GM18498 (cell line): ENCODE measurements around the gene PRLR.
A peak's percentile ranks its signal among the peaks of the same experiment; 100 is the strongest.
"Not testable (repeated sequence)": the region's sequence is repeated elsewhere in the genome, so short reads cannot be mapped to it uniquely, and the experiment has no call there.

Experiments used
- ATAC-seq: cut with Tn5 transposase; IDR thresholded peaks from one replicate; pipeline ENCODE4 v1.9.1; 2021; ENCODE audit warnings: mild to moderate bottlenecking, moderate library complexity; ENCODE audit not compliant: unreplicated experiment

Gene PRLR

DNA sequence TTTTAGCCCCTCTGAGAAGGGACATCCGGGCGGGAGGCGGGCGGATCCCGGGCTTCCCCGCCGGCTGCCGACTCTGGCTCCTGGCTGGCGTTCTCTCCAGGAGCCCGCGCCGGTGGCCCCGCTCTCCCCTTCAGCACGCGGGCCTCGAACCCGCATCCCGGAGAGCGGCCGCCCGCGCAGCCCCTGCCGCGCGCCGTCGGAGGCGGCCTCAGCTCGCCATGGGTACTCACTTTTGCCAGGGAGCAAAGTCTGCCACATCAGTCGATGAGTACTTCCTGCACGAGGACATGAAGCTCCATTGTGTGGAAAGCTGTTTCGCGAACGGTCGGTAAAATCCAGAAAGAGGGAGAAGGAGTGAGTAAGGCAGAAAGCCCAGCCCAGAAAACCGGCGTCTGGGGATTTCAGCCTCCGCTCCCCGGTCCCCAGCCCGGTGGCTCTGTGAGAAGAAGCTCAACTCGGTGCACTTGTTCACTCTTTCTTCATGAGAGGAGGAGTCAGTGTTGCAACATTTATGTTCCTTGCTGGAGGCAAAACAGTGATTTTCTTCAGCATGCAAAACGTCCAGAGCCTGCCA is at the start of gene PRLR:
Gene PRLR, minus strand, starts transcription at position 450 of the 574 bp plus-strand sequence. CDS start 140,867 bp downstream, outside the sequence.
- peak; percentile 27 for ATAC-seq

- ATAC-seq = no peak
Measured at GRCh38 chr5:35274839-35275509, 44.7 kb upstream of the PRLR start.

DNA sequence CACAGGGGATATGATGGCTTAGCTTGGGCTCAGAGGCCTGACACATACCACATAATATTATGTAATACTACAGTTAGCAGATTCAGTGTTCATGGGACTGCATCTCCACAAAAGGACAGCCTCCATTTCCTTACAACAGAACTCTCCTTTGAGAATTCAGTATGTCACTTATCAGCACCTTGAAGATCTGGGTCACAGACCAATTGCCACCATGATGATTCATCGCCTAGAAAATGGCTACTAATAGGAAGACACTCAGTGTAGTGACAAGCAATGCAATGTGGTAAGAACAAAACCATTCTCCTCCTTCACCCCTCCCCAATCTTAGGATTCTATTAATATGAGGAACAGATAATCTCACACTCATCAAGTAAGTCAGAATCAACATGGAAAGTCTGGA is 38.7 kb upstream of the PRLR start:
- no peak for ATAC-seq

GRCh38 chr5:35266276-35266675 is 36.0 kb upstream of the PRLR start:
- no peak for ATAC-seq

DNA sequence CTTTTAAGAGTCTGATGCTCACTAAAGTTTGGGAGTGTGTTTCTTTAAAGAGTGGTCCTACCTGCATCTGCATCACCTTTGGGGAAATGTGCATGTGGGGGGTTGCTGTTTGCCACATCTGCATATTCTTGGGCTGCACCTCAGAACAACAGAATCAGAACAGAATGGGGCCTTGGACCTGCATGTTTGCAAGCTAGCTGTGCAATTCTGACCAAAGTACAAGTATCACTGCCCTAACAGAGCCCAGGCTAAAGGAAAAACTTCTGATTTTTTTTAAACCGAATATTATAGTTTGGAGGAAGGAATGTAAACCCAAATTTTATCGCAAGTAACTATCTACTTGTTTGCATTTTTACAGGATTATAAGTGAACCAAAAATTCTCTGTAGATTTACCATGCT is 34.2 kb upstream of the PRLR start:
- no peak for ATAC-seq

GRCh38 chr5:35263266-35263877 is 33.1 kb upstream of the PRLR start:
- ATAC-seq = no peak

GRCh38 chr5:35253582-35253981 is 23.3 kb upstream of the PRLR start:
- ATAC-seq = no peak

- ATAC-seq = no peak
Measured at GRCh38 chr5:35252963-35253362, 22.7 kb upstream of the PRLR start.

DNA sequence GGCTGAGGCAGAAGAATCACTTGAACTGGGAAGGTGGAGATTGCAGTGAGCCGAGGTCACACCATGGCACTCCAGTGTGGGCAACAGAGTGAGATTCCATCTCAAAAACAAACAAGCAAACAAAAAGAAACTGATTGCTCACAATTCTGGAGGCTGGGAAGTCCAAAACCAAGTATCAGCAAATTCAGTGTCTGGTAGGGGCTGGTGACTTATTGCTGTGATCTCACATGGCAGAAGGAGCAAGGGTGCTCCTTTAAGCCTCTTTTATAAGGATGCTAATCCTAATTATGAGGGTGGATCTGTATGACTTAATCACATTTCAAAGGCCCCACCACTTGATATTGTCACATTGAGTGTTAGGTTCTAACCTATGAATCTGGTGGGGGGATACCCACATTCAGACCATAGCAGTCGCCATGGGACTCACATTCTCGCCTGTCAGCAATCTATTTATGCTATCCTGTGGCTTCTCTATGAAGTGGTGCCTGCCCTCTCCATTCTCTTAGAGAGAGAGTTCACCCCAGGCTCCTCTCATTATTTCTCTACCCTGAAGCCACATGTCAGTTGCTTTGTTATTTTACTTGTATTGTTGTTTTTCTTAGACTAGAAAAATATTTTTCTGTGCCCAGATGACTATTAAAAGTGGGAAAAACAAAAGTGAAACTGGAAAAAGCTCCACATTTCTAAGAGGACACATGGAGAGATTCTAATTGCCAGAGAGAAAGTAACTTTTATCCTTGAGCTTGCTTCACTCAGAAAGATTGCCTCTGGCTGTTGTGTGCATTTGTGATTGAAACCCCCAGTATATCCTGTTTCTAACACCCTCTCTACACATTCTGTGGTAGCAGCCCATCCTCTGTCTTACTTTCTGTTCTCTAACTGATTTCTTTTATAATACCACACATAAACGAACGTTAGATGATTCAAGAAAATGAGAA is 18.8 kb upstream of the PRLR start:
- no peak for ATAC-seq

DNA sequence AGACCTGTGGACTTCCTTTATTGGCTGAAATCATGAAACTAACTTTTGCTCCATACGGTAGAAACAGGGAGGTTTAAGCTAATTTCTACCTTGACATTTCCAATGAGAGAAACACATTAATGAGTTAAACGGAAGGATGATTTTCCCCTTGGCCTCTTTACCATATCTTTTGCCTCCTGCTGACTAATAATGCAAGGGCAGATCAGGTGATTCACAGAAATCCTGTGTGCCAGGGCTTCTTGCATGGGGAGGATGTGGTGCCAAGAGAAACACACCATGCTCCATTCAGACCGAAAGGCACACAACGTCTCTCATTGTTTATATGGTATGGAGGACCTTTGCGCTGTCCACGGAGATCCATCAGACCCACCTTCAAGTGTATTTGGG is 17.4 kb upstream of the PRLR start:
- no peak for ATAC-seq

- no peak for ATAC-seq
Measured at GRCh38 chr5:35246900-35247647, 16.8 kb upstream of the PRLR start.

GRCh38 chr5:35246411-35246810 is 16.1 kb upstream of the PRLR start:
- no peak for ATAC-seq

GRCh38 chr5:35245371-35245770 is 15.1 kb upstream of the PRLR start:
- not testable (repeated sequence) for ATAC-seq

- ATAC-seq = no peak
Measured at GRCh38 chr5:35244171-35244570, 13.9 kb upstream of the PRLR start.

GRCh38 chr5:35242702-35243258 is 12.5 kb upstream of the PRLR start:
- ATAC-seq = no peak

DNA sequence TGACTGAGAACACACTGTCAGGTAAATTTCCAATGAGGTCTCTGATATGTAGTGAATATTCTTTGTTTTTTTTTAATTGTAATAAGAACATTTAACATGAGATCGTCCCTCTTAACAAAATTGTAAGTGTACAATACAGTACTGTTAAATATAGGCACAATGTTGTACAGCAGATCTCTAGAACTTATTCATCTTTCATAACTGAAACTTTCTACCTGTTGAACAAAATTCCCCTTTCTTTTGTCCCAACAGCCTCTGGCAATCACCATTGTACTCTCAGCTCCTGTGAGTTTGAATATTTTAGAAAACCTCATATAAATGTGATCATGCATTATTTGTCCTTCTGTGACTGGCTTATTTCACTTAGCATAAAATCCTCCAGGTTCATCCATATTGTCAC is 10.6 kb upstream of the PRLR start:
- ATAC-seq = no peak

DNA sequence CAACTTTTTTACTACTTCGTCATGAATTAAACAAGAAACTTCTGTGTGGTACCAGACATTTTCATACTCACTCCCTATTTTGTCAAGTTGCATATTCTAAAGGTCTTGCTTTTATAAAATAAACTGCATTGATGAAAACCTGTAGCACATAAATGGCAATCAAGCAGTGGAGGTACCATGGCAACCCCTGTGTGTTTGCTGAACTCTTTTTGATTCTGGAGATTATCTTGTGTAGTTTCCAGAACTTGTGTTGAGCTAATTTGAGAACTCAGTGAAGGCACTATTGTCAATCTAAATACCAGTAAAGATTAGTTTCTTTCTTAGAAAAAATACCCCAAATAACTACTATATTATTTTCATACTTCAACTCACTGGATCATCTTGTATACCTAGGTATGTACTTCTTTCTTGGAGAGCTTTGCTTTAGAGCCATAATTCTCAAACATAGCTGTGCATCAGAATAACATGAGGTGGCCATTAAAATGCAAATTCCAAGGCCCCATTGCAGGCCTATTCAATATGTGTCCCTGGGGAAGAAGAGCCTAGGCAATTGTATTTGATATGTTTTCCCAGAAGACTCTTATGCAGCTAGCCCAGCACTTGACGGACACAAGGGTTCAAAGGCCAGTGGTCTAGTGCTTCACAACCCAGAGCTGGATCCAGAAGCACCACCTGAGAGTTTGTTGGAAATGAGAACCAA is 9.8 kb upstream of the PRLR start:
- ATAC-seq = no peak

DNA sequence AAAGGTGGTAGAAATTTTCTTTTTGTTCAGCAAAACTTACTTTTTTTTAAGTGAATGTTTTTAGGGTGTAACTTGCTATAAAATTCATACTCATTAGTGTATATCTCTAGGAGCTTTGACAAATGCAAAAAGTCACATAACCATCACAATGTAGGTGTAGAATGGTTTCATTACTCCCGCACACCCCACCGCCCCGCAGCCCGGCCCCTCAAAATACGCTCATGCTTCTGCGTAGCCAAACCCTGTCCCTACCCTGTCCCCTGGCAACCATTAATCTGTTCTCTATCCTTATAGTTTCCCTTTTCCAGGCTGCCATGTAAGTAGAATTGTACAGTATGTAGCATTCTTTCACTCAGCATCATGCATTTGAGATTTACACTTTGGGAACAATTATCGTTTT is 9.2 kb upstream of the PRLR start:
- no peak for ATAC-seq

GRCh38 chr5:35237580-35238376 is 7.5 kb upstream of the PRLR start:
- peak; percentile 57 for ATAC-seq
